Bronchial epithelial cell (primary cell): ENCODE results near the gene SLC16A5. TPM values are rescaled to one million over a fixed set of nuclear protein-coding genes. Genes with fewer than 3 reads are reported as not detected.

Experiments
- DNase-seq: peaks from one replicate; pipeline ENCODE4 v3.0.0-alpha.2; 2010; ENCODE audit warnings: low read depth
- FAIRE-seq: peaks from 2 replicates; lab custom pipeline; 2011; peaks lifted over from hg19 to GRCh38; lab: Jason Lieb, UNC
- H3K27me3 ChIP-seq: 2 replicates; pipeline ENCODE4 v1.5.1; 2011; ENCODE audit warnings: low read length; ENCODE audit not compliant: control insufficient read depth, insufficient read depth
- H3K36me3 ChIP-seq: 2 replicates; pipeline ENCODE4 v1.5.1; 2011; ENCODE audit warnings: low read length; ENCODE audit not compliant: control insufficient read depth, insufficient read depth
- H3K4me3 ChIP-seq: 2 replicates; pipeline ENCODE4 v1.5.1; 2011; ENCODE audit warnings: mild to moderate bottlenecking, low read depth, low read length, control low read depth
- CTCF ChIP-seq: IDR thresholded peaks from 2 replicates; pipeline ENCODE4 v1.5.1; 2011; ENCODE audit warnings: mild to moderate bottlenecking, moderate library complexity, low read length, control low read depth, inconsistent platforms; ENCODE audit not compliant: insufficient read depth, severe bottlenecking
- total RNA-seq: library from RNA; depleted of rRNA; stranded (reverse); fragments of >200 nt; gene quantifications from 2 replicates; pipeline ENCODE4 v1.2.1, GENCODE V29; 2014

The SLC16A5 gene
- total RNA-seq, 1 donor from 2014 or later: 15.0 TPM

- Histone ChIP-seq H3K4me3 (no peak overlapping the region), H3K36me3 (peaks cover 15% of the 10 kb centered on the region), H3K27me3 (no peaks in the 10 kb centered on the region)
- DNase-seq: no peak
- no peak for TF ChIP-seq CTCF
- no peak for FAIRE-seq
Measured at GRCh38 chr17:75063201-75063600, 24.6 kb upstream of the SLC16A5 start.

GRCh38 chr17:75063626-75064025, 24.1 kb upstream of the SLC16A5 start:
- TF ChIP-seq CTCF: no peak
- no peak overlapping the region for H3K4me3 ChIP-seq
- no peak for DNase-seq
- peaks cover 15% of the 10 kb centered on the region for H3K36me3 ChIP-seq
- peak; percentile 52 for FAIRE-seq
- H3K27me3 ChIP-seq: no peaks in the 10 kb centered on the region

- FAIRE-seq (no peak), DNase-seq (no peak)
- TF ChIP-seq CTCF: no peak
- Histone ChIP-seq H3K4me3 (no peak overlapping the region), H3K27me3 (no peaks in the 10 kb centered on the region), H3K36me3 (peaks cover 15% of the 10 kb centered on the region)
Measured at GRCh38 chr17:75064040-75064439, 23.7 kb upstream of the SLC16A5 start.

- no peak for TF ChIP-seq CTCF
- DNase-seq: no peak
- FAIRE-seq: no peak
- H3K27me3 ChIP-seq: no peaks in the 10 kb centered on the region
- peaks cover 15% of the 10 kb centered on the region for H3K36me3 ChIP-seq
- no peak overlapping the region for H3K4me3 ChIP-seq
Measured at GRCh38 chr17:75064460-75064859, 23.3 kb upstream of the SLC16A5 start.

- H3K36me3 ChIP-seq: peaks cover 12% of the 10 kb centered on the region
- TF ChIP-seq CTCF: no peak
Measured at GRCh38 chr17:75064867-75065561, 22.7 kb upstream of the SLC16A5 start.

More at GRCh38 chr17:75064867-75065561, 22.7 kb upstream of the SLC16A5 start:
- FAIRE-seq (no peak), DNase-seq (no peak)
- no peak overlapping the region for H3K4me3 ChIP-seq
- H3K27me3 ChIP-seq: no peaks in the 10 kb centered on the region
